ENCODE measurements around the gene ARPP21.

ARPP21 gene

GRCh38 chr3:35733864-35734263 lies 94.5 kb downstream of the ARPP21 start:
- TF ChIP-seq CTCF (IDR thresholded peaks at IDR 0.05; ENCODE audit: extremely low read depth, missing control alignments): no peak
- no peak for DNase-seq (ENCODE audit: low spot score)

DNA sequence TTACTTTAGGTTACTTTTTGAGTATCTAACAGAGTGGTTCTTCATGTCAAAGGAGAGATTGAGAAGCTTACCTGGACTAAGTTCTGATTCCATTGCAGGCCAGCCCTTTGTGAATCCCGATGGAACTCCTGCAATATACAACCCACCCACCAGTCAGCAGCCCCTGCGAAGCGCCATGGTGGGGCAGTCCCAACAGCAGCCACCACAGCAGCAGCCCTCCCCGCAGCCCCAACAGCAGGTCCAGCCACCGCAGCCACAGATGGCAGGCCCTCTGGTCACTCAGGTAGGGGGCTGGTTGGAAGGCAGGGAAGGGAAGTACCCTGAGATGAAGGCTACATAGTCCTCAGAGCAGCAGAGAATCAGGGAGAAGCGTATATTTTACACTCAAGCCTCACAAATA lies 97.8 kb downstream of the ARPP21 start:
- no peak for TF ChIP-seq CTCF (IDR thresholded peaks at IDR 0.05; ENCODE audit: extremely low read depth, missing control alignments)
- no peak for DNase-seq (ENCODE audit: low spot score)

- TF ChIP-seq CTCF (IDR thresholded peaks at IDR 0.05; ENCODE audit: extremely low read depth, missing control alignments): no peak
- DNase-seq (ENCODE audit: low spot score): no peak
These were observed 98.2 kb downstream of the ARPP21 start for GRCh38 chr3:35737527-35737926.

DNA sequence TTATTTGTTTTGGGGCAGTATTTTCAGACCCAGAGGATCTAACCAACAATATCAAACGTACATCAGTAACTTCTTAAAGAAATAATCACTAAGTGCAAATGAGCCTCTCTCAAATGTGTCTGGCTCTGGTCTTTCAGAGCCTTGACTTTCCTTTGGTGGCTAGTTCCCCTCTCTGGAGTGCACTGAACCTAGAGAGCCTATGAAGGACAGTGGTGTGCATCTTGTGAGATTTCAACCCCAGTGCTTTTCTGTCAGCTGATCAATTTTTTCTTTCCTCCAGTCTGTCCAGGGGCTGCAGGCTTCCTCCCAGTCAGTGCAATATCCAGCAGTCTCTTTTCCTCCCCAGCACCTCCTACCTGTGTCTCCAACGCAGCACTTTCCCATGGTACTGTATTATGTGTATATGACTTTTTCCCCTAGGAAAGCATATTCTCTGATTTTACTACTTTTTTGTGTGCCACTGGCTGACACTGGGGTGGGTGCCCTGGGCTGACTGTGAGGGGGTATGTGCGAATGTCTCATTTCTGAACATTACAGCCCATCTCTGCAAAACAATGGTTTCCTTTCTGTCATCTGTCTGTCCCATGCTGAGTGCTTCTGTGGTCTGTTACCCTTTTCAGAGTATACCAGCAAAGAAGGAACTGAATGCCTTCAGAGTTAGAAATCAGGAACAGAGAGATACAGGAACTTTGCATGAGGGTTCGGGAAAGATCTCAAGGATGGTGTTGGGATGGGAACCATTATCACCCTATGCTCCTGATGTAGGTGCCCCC lies 98.8 kb downstream of the ARPP21 start:
- no peak for DNase-seq (ENCODE audit: low spot score)
- TF ChIP-seq CTCF (IDR thresholded peaks at IDR 0.05; ENCODE audit: extremely low read depth, missing control alignments): no peak

GRCh38 chr3:35739181-35739809 lies 100.0 kb downstream of the ARPP21 start:
- TF ChIP-seq CTCF (IDR thresholded peaks at IDR 0.05; ENCODE audit: extremely low read depth, missing control alignments): no peak
- DNase-seq (ENCODE audit: low spot score): no peak

DNA sequence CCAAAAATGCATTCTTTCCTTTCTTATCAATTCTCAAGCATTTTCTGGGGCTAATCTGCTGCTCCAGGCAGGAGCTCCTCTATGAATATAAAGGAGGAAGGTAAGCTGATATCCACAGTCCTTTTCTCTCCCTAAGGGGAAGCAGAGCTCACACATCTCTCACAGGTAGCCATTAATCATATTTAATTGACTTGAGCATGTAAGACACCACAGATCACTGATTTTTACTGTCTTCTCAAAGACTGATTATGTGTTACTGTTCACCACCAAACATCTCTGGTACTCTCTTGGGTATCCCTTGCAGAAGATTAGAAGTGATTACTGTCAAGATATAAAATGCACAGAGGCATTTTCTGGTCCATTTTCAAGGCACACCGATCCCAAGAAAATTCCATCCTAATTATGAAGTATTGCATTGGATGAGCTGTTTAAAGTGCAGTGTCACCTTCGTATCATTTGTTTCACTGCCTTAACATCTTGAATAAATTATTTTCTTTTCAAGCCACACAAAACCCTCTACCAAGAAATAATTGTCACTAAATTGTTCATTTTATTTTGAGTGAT lies 100.7 kb downstream of the ARPP21 start:
- no peak for TF ChIP-seq CTCF (IDR thresholded peaks at IDR 0.05; ENCODE audit: extremely low read depth, missing control alignments)
- no peak for DNase-seq (ENCODE audit: low spot score)

GRCh38 chr3:35743218-35743617 lies 103.9 kb downstream of the ARPP21 start:
- DNase-seq (ENCODE audit: low spot score): no peak
- TF ChIP-seq CTCF (IDR thresholded peaks at IDR 0.05; ENCODE audit: extremely low read depth, missing control alignments): no peak

Measured in GM20000 (cell line).